Karpas-422 (cell line): Measurements from ENCODE around the gene RNFT2. TPM values are rescaled to one million over a fixed set of nuclear protein-coding genes. Genes with fewer than 3 reads are reported as not detected.
"Not testable (repeated sequence)": the region's sequence is repeated elsewhere in the genome, so short reads cannot be mapped to it uniquely, and the experiment has no call there.

Experiments used
- DNase-seq: peaks from one replicate; pipeline ENCODE4 v3.0.0-alpha.2; 2015
- H2AFZ ChIP-seq: fragments of 200-600 bp; sonication (generic); 2 replicates; pipeline ENCODE4 v1.6.1; 2014; ENCODE audit warnings: antibody characterized with exemption, low read length, mixed read lengths
- H3K27ac ChIP-seq: fragments of 200-600 bp; sonication (generic); 2 replicates; pipeline ENCODE4 v1.5.1; 2014; ENCODE audit warnings: mild to moderate bottlenecking, low read length, moderate library complexity
- H3K27me3 ChIP-seq: fragments of 200-600 bp; sonication (generic); 2 replicates; pipeline ENCODE4 v1.6.1; 2014; ENCODE audit warnings: low read length, mixed read lengths
- H3K36me3 ChIP-seq: fragments of 200-600 bp; sonication (generic); 2 replicates; pipeline ENCODE4 v1.6.1; 2014; ENCODE audit warnings: low read length, mixed read lengths; ENCODE audit not compliant: insufficient read depth
- H3K4me1 ChIP-seq: fragments of 200-600 bp; sonication (generic); 2 replicates; pipeline ENCODE4 v1.6.1; 2014; ENCODE audit warnings: mild to moderate bottlenecking, low read length, mixed read lengths
- H3K4me2 ChIP-seq: fragments of 200-600 bp; sonication (generic); 2 replicates; pipeline ENCODE4 v1.6.1; 2014; ENCODE audit warnings: low read length, low read depth, mild to moderate bottlenecking; ENCODE audit not compliant: poor library complexity, severe bottlenecking
- H3K4me3 ChIP-seq: fragments of 200-600 bp; sonication (generic); 2 replicates; pipeline ENCODE4 v1.5.1; 2014; ENCODE audit warnings: mild to moderate bottlenecking, antibody characterized with exemption, low read length, mixed read lengths
- H3K79me2 ChIP-seq: fragments of 200-600 bp; sonication (generic); 2 replicates; pipeline ENCODE4 v1.6.1; 2014; ENCODE audit warnings: mild to moderate bottlenecking, low read length, mixed read lengths
- H3K9ac ChIP-seq: fragments of 200-600 bp; sonication (generic); 2 replicates; pipeline ENCODE4 v1.6.0; 2014; ENCODE audit warnings: low read length
- H3K9me2 ChIP-seq: fragments of 200-600 bp; sonication (generic), shearing (Covaris generic); replicated peaks from 2 replicates; pipeline ENCODE4 v1.6.0; 2014; ENCODE audit warnings: mild to moderate bottlenecking, low read length, moderate library complexity; ENCODE audit not compliant: insufficient read depth
- H3K9me3 ChIP-seq: fragments of 300-700, 200-600 bp; sonication (generic); 2 replicates; pipeline ENCODE4 v1.6.1; 2014; ENCODE audit warnings: low read length, mixed read lengths
- H4K20me1 ChIP-seq: fragments of 200-600 bp; sonication (generic); 2 replicates; pipeline ENCODE4 v1.6.1; 2014; ENCODE audit warnings: mild to moderate bottlenecking, antibody characterized with exemption, low read length, low read depth; ENCODE audit not compliant: insufficient read depth
- total RNA-seq: library from RNA; depleted of rRNA; stranded (reverse); fragments of >200 nt; shearing (Covaris generic); gene quantifications from 2 replicates; pipeline ENCODE4 v1.2.3, GENCODE V29; 2014; ENCODE audit warnings: low replicate concordance

RNFT2 gene
- total RNA-seq, 1 experiment from 2014 or later, result 6.7 TPM

DNA sequence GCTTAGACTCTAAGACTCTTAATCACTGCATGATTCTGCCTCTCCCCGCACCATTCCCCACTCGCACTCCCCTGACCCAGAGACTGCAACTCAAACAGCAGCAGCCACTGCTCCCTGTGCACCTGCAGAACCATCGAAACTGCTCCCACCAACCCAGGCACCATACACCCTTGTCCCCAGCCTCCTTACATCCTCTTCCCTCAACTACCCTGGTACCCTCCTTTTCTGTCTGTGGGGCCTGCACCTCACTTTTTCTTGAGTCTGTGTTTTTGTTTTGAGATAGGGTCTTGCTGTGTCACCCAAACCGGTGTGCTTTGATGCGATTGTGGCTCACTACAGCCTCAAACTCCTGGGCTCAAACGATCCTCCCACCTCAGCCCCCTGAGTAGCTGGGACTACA, 69.4 kb downstream of the RNFT2 start:
- Histone ChIP-seq H3K4me1 (no peaks in the 10 kb centered on the region; the same call in 1 of the 2 replicates), H3K9ac (no peak overlapping the region), H3K27ac (no peak overlapping the region), H3K36me3 (no peaks in the 10 kb centered on the region), H4K20me1 (no peaks in the 10 kb centered on the region), H3K4me3 (no peak overlapping the region), H3K9me2 (no peaks in the 10 kb centered on the region), H3K4me2 (no peak overlapping the region), H2AFZ (no peak overlapping the region), H3K27me3 (no peaks in the 10 kb centered on the region), H3K79me2 (no peaks in the 10 kb centered on the region), H3K9me3 (no peaks in the 10 kb centered on the region)
- no peak for DNase-seq

DNA sequence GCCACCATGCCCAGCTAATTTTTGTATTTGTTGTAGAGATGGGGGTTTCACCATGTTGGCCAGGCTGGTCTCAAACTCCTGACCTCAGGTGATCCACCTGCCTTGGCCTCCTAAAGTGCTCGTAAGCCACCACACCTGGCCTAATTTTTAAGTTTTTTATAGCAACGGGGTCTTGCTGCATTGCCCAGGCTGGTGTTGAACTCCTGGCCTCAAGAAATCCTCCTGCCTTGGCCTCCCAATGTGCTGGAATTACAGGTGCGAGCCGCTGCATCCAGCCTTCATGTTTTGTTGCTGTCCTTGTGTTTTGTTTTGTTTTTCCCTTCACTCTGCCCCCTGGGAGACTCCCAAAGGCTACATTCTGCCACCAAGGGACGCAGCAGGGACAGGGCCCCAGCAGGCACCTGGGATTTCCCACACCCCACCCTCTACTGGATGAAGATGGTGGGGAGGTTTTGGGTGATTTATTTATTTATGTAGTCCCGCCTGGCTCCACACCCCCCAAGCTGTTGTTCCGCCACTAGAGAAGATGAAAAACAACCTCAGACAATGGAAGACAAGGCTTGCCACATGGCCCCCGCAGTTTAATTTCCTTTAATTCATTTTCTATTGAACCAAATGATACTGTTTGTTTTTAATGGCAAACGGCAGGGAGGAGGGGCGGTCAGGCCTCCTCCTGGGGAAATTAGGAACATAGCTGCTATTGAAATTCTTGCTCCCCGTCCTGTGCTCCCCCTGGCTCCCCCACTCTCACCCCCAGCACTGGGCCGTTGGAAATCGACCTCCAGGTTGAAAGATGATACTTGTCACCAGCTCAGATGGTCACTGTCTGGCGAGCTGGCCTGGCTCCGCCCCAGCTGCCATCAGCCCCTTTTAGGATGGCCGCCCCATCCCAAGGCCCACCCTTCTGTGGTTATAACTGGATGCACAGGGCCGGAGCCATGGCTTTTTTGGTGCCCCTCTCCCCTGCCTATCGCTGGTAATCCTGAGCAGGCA, 70.3 kb downstream of the RNFT2 start:
- no peaks in the 10 kb centered on the region for H3K79me2 ChIP-seq
- no peaks in the 10 kb centered on the region for H3K9me2 ChIP-seq
- no peak overlapping the region for H3K27ac ChIP-seq
- H3K9me3 ChIP-seq, result no peaks in the 10 kb centered on the region
- H3K27me3 ChIP-seq, result no peaks in the 10 kb centered on the region
- no peak overlapping the region for H3K9ac ChIP-seq
- no peaks in the 10 kb centered on the region for H3K36me3 ChIP-seq
- DNase-seq, result no peak
- H3K4me3 ChIP-seq, result no peak overlapping the region
- H3K4me2 ChIP-seq, result no peak overlapping the region
- no peaks in the 10 kb centered on the region for H4K20me1 ChIP-seq
- H3K4me1 ChIP-seq, result no peaks in the 10 kb centered on the region; the same call in 1 of the 2 replicates
- no peak overlapping the region for H2AFZ ChIP-seq

DNA sequence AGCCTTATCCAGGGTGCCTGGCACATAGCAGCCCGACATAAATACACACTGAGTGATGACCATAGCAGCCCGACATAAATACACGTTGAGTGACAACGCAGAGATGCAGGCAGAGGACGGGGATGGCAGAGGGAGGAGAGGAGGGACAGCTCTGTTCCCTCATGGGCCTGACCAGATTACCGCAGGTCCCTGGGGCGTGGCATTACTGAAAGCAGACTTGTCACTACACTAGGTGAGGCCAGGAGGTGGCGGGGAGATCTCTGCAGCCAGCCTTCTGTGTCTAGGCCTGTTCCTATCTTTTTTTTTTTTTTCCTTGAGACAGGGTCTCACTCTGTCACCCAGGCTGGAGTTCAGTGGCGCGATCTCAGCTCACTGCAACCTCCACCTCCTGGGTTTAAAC, 74.1 kb downstream of the RNFT2 start:
- H3K4me3 ChIP-seq, result no peak overlapping the region
- H3K4me1 ChIP-seq, result no peaks in the 10 kb centered on the region; the same call in 1 of the 2 replicates
- no peak overlapping the region for H2AFZ ChIP-seq
- no peaks in the 10 kb centered on the region for H3K27me3 ChIP-seq
- H3K9me3 ChIP-seq, result no peaks in the 10 kb centered on the region
- H3K9me2 ChIP-seq, result no peaks in the 10 kb centered on the region
- H4K20me1 ChIP-seq, result no peaks in the 10 kb centered on the region
- no peak overlapping the region for H3K4me2 ChIP-seq
- H3K27ac ChIP-seq, result no peak overlapping the region
- H3K79me2 ChIP-seq, result no peaks in the 10 kb centered on the region
- no peak overlapping the region for H3K9ac ChIP-seq
- H3K36me3 ChIP-seq, result no peaks in the 10 kb centered on the region
- DNase-seq, result no peak

DNA sequence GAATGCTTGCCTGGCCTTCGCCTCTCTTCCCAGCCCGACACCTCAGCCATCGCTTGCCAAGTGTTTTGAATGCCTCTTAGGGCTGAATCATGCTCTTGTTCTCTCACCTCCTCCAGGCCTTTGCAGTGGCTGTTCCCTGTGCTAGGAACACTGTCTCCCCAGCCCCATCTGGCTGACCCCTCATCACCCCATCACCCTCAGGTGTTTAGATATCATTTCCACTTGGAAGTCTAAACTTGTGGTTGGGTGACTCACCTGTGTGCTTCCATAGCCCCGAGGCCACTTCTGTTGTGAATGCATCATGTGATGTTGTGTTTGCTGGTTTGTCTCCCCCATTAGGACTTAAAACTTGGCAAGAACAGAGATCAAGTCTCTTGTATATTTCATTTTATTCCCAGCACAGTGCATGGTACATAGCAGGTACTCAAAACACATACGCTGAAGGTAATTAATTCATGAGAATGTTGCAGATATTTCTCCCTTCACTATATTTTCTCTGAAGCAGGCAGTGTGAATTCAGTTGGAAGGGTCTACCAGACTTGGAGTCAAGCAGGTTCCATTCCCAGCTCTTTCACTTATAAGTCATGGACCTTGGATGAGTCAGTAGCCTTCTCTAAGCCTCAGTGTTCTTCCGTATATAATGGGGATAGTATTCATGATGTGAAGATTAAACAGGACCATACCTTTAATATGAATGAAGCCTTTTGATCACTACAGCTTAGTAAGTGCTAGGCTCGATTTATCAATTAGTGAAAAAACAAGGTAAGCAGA, 75.3 kb downstream of the RNFT2 start:
- Histone ChIP-seq H4K20me1 (no peaks in the 10 kb centered on the region), H3K9me3 (no peaks in the 10 kb centered on the region), H3K4me3 (no peak overlapping the region), H3K36me3 (no peaks in the 10 kb centered on the region), H3K4me1 (peaks cover 11% of the 10 kb centered on the region), H3K27me3 (no peaks in the 10 kb centered on the region), H3K4me2 (no peak overlapping the region), H3K79me2 (no peaks in the 10 kb centered on the region), H3K27ac (no peak overlapping the region), H3K9ac (no peak overlapping the region), H2AFZ (no peak overlapping the region), H3K9me2 (no peaks in the 10 kb centered on the region)
- DNase-seq, result no peak

DNA sequence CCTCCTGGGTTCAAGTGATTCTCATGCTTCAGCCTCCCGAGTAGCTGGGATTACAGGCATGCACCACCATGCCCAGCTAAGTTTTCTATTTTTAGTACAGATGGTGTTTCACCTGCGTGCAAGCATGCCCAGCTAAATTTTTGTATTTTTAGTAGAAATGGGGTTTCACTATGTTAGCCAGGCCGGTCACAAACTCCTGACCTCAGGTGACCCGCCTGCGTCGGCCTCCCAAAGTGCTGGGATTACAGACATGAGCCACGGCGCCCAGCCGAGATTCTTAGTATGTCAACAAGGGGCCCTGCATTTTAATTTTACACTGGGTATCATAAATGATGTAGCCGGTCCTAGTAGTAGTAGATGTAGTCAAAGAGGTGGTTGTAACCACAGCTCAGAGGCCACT, 76.7 kb downstream of the RNFT2 start:
- DNase-seq, H4K20me1 ChIP-seq, H3K9me2 ChIP-seq, H3K4me3 ChIP-seq, H3K9ac ChIP-seq, H2AFZ ChIP-seq, H3K27me3 ChIP-seq, H3K9me3 ChIP-seq, H3K4me2 ChIP-seq, H3K27ac ChIP-seq, H3K36me3 ChIP-seq, H3K79me2 ChIP-seq: not testable (repeated sequence)
- H3K4me1 ChIP-seq, result peaks cover 19% of the 10 kb centered on the region

DNA sequence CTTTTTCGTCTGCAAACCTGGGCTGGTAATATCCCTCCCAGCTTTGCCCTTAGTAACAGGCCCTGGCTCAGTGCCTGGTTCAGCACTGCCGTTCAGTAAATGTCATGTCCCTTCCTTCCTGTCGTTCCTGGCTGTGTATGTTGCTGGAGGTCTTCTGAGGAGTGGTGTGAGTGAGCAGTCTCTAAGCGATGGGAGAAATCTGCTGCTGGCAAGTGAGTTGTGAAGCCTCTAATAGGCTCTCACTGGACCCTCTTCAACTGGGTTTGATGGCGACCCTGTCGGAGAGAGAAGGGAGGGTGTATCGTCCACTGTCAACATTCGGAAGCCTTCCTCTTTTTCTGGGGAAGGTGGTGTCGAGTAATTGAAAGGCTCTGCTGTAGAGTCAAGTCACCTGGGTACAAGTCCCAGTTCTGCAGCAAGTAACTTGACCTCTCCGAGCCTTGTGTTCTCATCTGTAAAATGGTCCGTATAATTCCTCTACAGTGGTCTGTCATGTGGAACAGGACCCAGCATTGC, 80.3 kb downstream of the RNFT2 start:
- no peaks in the 10 kb centered on the region for H3K79me2 ChIP-seq
- no peaks in the 10 kb centered on the region for H3K27me3 ChIP-seq
- H4K20me1 ChIP-seq, result no peaks in the 10 kb centered on the region
- H3K4me2 ChIP-seq, result peak overlapping the region; percentile 97
- peak overlapping the region; percentile 88 for H3K9ac ChIP-seq
- peak overlapping the region; percentile 90; the same call in 1 of the 2 replicates for H2AFZ ChIP-seq
- no peaks in the 10 kb centered on the region for H3K9me3 ChIP-seq
- peak; percentile 63 for DNase-seq
- H3K4me1 ChIP-seq, result peaks cover 22% of the 10 kb centered on the region
- 0 out of 2 replicates have a peak overlapping the region, but pooled peaks have one; percentile 40 for H3K27ac ChIP-seq
- no peaks in the 10 kb centered on the region for H3K9me2 ChIP-seq
- no peaks in the 10 kb centered on the region for H3K36me3 ChIP-seq
- peak overlapping the region; percentile 85 for H3K4me3 ChIP-seq

DNA sequence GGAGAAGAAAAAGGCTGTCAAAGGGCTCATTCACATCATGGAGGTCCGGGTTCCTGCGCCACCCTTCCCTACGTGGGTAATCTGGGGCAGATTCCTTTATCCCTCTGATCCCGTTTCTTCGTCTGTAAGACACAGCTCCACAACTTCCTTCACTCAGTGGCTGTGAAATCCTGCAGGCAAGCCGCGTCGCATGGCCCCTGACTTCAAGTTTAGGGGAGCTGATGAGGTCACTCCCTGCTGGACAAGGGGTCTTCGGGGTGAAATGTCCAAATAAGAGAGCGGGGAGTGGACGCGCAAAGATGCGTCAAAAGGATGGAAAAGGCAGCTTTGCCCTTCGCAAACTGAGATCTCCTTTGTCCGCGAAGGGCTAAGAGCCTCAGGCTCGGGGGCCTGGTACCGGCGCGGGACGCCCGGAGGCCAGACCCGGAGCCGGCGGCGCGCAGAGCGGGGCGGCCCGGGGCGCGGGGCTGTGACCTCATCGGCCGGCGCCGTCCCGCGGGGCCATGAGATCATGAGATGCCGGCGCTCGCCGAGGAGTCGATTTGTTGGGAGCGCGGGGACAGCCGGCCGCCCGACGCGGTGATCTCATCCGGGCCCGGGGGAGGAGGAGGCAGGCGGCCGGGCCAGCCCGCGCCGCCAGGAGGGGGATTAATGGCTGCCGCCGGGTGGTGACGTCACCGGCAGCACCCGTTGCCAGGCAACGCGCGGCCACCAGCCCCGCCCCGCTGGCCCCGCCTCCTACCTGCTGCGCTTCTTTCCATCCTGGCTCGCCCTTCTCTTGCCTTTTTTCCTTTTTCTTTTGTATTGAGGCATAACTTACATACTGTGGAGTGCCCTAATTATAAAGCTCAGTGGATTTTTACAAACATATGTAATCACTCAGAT, 81.1 kb downstream of the RNFT2 start:
- peak; percentile 94 for DNase-seq
- H3K9ac ChIP-seq, result peak overlapping the region; percentile 88
- no peaks in the 10 kb centered on the region for H3K36me3 ChIP-seq
- H4K20me1 ChIP-seq, result no peaks in the 10 kb centered on the region
- no peaks in the 10 kb centered on the region for H3K79me2 ChIP-seq
- peaks cover 22% of the 10 kb centered on the region for H3K4me1 ChIP-seq
- peak overlapping the region; percentile 85 for H3K4me3 ChIP-seq
- H2AFZ ChIP-seq, result peak overlapping the region; percentile 90
- no peaks in the 10 kb centered on the region for H3K9me3 ChIP-seq
- H3K4me2 ChIP-seq, result peak overlapping the region; percentile 97
- peak overlapping the region; percentile 40; the same call in 1 of the 2 replicates for H3K27ac ChIP-seq
- H3K9me2 ChIP-seq, result no peaks in the 10 kb centered on the region
- H3K27me3 ChIP-seq, result no peaks in the 10 kb centered on the region
